ENCODE data around the gene EFEMP2.
"Not testable (repeated sequence)": the region's sequence is repeated elsewhere in the genome, so short reads cannot be mapped to it uniquely, and the experiment has no call there.

The EFEMP2 gene

GRCh38 chr11:65854161-65854592, 18.4 kb downstream of the EFEMP2 start:
- no peak for DNase-seq

DNA sequence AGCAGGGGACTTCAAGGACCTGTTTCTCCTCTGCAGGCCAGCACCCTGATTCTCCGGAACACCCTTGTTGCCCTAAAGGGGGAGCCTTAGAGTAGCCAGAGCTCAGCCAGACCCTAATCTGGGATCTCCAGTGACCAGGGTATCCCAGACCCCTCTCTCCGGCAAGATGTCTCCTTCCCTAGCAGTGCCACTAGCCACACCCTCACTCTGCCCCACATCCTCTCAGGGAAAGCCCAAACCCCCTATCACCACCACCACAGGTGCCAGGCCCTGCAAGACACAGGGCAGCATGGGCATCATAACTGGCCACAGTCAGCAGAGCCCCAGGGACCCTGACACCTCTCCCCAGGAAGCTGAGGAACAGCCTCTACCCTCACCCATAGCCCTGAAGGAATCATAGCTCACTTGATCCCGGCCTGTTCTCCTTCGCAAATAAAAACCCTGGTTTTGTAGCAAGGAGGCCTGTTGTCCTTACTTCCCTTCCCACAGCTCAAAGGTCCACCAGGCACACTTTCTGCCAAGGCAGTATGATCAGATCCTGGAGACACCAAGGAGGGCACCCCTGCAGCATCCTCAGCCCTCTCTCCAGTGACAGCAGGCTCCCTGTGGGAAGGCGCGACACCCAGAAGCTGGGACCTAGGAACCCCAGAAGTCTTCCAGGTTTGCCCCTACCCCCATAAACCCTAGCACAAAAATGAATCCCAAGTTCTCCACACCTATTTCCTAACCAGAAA, 19.2 kb downstream of the EFEMP2 start:
- no peak for DNase-seq

DNA sequence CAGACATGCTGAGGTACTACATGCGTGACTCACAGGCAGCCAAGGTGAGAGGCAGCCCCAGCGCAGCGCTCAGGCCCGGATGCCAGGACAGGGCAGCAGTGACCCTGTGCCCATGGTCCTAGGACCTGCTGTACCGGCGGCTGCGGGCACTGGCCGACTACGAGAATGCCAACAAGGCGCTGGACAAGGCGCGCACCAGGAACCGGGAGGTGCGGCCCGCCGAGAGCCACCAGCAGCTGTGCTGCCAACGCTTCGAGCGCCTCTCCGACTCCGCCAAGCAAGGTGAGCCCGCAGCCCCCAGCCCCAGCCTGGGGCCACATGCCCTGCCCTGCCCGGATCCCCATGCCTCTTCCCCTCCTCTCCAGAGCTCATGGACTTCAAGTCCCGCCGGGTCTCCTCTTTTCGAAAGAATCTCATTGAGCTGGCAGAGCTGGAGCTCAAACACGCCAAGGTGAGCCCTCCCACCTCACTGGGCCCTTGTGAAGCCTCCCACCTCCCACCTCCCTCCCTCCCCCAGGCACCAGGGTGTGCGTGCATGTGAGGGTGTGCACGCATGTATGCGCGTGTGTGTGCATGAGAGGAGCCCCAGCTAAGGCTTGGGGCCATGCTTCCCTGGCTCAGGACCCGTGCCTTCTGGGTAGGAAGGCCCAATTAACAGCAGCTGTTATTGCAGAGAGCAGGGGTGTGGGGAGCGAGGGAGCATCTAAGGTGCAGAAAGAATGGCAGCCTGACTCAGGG, 19.9 kb downstream of the EFEMP2 start:
- DNase-seq, result no peak

DNA sequence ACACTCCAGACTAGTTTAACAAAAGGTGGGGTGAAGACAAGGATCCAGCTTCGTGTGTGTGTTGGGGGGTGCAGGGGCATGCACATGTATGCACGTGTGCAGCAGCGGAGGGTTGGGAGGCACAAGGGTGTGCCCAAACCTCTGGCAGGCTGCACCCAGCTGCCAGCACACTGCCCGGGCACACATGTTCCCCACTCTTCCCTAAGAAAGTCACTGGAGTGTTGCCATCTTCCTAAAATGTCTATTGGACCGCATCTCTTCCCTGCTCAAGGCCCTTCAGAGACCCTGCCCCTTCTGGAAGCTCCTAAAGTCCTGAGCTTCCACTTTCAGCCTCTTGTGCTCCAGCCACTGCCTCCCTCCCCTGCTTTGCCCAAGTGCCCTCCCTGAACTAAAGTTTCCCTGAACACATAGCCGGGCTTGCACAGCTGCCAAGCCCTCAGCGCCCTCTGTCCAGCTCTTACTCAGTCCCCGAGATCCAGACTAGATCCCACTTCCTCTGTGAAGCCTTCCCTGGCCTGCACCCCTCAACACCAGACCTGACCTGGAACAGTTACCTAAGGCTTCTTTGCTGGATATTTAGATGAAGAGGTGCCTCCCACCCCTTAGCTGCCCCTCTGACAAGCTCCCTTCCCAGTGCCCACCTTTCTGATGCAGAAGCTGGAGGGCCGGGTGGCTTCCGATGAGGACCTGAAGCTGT, 20.6 kb downstream of the EFEMP2 start:
- DNase-seq, result no peak

DNA sequence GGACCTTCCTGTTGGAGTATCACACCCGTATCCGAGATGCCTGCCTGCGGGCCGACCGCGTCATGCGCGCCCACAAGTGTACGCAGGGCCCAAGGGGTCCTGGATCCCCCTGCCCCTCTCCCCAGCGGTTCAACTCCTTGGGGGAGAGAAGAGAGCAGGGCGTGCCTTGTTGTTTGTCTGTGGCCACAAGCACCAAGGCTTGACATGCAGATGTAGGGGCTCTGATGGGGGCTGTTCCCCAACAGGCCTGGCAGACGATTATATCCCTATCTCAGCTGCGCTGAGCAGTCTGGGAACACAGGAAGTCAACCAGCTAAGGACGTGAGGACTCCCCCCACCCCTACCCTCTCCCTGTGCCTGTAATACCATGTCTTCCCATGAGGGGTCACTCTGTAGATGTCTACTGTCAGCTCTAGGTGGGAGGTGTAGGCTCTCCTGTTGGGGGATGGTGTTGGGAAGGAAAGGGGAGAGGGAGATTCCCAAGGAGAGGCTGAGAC, 21.5 kb downstream of the EFEMP2 start:
- no peak for DNase-seq

- no peak for DNase-seq
These were observed 22.1 kb downstream of the EFEMP2 start for GRCh38 chr11:65850217-65851082.

DNA sequence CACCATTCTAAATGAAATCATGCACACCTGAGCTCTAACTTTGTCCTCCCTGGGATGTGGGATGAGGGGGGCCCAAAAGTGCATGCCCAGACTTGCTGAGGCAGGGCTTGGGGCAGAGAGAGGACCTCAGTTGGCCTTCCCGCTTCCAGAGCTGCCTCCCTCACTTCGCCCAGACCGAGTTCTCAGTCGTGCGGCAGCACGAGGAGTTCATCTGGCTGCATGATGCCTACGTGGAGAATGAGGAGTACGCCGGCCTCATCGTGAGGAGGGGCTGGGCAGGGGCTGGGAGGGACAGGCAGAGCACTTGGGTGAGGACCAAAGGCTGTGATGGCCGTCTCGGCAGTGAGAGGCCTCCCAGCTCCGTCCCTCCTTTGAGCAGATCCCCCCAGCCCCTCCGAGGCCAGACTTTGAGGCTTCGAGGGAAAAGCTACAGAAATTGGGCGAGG, 22.8 kb downstream of the EFEMP2 start:
- no peak for DNase-seq

GRCh38 chr11:65849366-65849765, 23.2 kb downstream of the EFEMP2 start:
- no peak for DNase-seq

DNA sequence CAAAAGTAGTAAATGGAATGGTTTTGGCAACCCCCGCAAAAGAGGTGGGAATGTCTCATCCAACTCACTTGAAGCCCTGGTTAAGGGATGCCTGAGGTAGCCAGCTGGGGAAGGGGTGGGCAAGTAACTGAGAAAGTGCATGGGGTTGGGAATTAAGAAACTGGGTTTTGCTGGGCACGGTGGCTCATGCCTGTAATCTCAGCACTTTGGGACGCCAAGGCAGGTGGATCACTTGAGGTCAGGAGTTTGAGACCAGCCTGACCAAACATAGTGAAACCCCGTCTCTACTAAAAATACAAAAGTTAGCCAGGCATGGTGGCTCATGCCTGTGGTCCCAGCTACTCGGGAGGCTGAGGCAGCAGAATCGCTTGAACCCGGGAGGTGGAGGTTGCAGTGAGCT, 23.9 kb downstream of the EFEMP2 start:
- DNase-seq, result not testable (repeated sequence)

- DNase-seq, result no peak
These were observed 24.9 kb downstream of the EFEMP2 start for GRCh38 chr11:65847746-65848145.

DNA sequence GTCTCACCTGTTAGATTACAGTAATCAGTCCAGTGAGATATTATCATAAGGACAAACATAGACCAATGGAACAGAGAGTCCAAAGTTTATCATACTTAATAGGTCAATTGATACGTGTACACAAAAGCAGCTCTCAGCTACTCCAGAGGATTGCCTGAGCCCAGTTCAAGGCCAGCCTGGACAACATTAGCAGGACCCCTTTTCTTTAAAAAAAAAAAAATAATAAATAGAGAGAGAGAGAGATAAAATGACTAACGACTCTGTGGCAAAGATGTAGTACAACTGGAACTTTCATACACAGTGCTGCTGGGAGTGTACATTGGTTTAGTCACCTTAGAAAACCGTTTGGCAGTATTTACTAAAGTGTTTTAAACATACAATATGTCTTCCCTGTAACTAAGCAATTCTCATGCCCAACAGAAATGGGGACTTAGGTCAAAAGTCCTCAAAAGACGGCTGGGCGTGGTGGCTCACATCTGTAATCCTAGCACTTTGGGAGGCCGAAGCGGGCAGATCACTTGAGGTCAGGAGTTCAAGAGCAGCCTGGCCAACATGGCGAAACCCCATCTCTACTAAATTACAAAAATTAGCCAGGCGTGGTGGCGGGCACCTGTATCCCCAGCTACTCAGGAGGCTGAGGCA, 28.2 kb downstream of the EFEMP2 start:
- no peak for DNase-seq

DNA sequence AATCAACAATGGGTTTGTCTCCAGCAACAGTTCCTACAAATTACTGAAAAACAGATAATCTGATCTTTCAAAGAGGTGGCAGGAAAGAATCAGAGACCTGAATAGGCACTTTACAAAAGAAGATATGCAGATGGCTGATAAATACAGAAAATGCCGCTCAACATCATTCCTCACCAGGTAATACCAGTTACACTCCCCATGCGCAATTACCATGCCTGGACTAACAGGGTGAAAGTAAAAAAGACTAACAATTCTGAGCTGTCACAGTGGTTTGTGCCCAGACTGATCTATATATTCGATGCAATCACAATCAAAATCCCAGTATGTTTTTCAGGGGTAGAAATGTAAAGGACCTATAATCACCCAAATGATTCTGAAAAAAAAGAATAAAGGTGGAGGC, 28.8 kb downstream of the EFEMP2 start:
- DNase-seq, result no peak

DNA sequence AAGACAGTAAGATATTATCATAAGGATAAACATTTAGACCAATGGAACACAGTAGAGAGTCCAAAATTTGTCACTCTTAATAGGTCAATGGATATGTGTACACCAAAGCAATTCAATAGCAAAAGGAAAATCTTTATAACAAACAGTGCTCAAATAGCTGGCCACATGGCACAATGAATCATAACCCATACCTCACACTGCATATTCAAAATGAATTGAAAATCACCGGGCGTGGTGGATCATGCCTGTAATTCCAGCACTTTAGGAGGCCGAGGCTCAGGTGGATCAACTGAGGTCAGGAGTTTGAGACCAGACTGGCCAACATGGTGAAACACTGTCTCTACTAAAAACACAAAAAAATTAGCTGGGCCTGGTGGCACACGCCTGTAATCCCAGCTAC, 30.5 kb downstream of the EFEMP2 start:
- no peak for DNase-seq

DNA sequence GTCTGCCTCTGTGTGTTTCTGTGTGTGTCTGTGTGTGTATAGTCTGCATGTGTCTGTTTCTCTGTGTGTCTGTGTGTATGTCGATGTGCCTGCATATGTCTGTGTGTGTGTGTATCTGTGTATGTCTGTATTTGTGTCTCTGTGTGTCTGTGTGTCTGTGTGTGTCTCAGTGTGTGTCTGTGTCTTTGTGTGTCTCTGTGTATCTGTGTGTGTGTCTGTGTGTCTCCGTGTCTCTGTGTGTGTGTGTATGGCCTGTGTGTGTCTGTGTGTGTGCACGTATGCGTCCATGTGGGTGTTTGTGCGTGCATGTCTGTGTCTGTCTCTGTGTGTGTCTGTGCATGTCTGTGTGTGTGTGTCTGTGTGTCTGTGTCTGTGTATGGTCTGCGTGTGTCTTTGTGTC, 38.4 kb downstream of the EFEMP2 start:
- no peak for DNase-seq

DNA sequence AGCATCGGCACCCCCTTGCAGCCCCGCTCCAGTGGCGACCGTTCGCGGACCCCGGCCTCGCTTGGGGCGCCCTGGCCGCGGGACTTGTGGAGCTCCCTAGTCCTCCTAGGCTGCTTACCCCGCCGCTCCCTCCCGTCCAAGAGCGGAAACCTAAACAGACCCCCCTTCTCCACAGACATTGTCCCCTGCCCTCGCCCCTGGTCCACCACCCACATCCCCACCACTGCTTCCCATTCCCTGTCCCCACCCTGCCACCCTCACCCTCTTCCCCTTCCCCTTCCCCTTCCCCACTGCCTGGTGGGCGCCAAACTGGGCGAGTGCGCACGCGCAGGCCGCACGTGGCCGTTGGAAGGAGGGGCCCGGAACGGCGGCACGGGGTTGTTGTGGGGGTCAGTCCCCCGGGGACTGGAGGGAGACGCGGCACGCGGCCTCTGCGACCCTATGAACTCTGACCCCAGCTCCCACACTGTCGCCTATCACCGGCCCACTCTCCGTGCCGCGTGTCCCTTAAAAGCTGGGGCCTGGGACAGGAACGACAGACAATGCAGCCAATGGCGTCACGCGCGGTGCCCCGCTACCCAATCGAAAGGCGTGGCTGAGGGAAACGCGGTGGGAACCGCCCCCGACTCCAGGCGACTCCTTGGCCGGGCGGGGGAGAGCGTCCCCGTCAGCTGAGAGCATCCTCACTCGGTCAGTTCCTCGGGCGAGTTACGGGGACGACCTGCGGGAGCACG, 39.1 kb downstream of the EFEMP2 start, which contains the start of gene SNX32:
Gene SNX32, plus strand, starts transcription at position 667 of the 734 bp plus-strand sequence. CDS start 103 bp downstream, outside the sequence.
- peak; percentile 93 for DNase-seq

- not testable (repeated sequence) for DNase-seq
These were observed 40.4 kb downstream of the EFEMP2 start for GRCh38 chr11:65832231-65832630.

- DNase-seq, result no peak
These were observed 43.1 kb downstream of the EFEMP2 start for GRCh38 chr11:65829459-65829858.

- no peak for DNase-seq
These were observed 45.4 kb downstream of the EFEMP2 start for GRCh38 chr11:65826984-65827735.

DNA sequence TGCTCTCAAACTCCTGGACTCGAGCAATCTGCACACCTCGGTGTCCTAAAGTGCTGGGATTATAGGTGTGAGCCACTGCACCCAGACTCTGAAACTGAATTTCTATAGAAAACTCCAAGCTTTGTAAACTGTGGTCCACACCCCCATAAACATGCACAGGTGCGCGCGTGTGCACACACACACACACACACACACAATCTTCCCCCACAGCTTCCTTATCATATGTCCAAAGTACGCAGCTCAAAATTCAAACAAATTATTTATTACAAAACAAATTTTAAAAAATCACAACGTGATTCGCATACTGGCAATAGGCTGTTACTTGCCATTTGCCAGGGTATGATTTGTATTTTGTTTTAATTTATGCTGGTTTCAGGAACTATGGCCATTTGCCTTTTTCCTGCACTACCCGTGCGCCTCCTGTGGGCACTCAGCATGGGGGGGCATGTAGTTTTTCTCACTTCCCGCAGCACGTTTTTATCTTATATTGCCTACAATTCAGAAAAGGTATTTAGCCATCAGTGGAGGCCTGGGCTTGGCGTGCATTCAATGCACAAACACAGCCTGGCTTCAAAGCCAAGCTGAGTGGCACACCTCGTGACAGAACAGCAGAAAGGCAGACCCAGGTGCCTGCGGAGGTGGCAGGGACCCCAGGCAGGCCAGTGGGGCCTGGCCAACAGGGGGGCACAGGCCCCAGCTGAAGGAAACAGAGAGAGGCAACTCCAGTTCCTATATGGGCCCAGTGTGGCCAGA, 49.6 kb downstream of the EFEMP2 start:
- DNase-seq, result no peak

- DNase-seq, result no peak
These were observed 51.5 kb downstream of the EFEMP2 start for GRCh38 chr11:65821107-65821506.

Measured in fibroblast of skin of right biceps (primary cell).